GM21526 (cell line): ENCODE data around the gene WASF2.
"Not testable (repeated sequence)": the region's sequence is repeated elsewhere in the genome, so short reads cannot be mapped to it uniquely, and the experiment has no call there.

Experiments used
- ATAC-seq: cut with Tn5 transposase; IDR thresholded peaks from one replicate; pipeline ENCODE4 v1.9.1; 2021; ENCODE audit warnings: moderate library complexity; ENCODE audit not compliant: unreplicated experiment, low FRiP score

The WASF2 gene

DNA sequence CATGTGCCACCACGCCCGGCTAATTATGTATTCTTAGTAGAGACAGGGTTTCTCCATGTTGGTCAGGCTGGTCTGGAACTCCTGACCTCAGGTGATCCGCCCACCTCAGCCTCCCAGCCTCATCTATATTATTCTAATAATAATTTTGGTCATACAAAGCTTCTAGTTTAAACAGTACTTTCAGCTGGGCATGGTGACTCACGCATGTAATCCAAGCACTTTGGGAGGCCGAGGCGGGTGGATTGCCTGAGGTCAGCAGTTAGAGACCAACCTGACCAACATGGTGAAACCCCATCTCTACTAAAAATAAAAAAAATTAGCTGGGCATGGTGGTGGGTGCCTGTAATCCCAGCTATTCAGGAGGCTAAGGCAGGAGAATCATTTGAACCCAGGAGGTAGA, 26.1 kb downstream of the WASF2 start:
- not testable (repeated sequence) for ATAC-seq

DNA sequence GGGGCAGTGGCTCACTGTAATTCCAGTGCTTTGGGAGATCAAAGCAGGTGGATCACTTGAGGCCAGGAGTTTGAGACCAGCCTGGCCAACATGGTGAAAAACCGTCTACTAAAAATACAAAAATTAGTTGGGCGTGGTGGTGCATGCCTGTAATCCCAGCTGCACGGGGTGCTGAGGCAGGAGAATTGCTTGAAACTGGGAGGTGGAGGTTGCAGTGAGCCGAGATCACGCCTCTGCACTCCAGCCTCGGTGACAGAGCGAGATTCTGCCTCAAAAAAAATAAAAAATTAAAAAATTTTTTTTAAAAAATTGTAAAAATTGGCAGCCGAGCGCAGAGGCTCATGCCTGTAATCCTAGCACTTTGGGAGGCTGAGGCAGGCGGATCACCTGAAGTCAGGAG, 31.4 kb downstream of the WASF2 start:
- not testable (repeated sequence) for ATAC-seq

- no peak for ATAC-seq
Measured at GRCh38 chr1:27455139-27455811, 34.7 kb downstream of the WASF2 start.

DNA sequence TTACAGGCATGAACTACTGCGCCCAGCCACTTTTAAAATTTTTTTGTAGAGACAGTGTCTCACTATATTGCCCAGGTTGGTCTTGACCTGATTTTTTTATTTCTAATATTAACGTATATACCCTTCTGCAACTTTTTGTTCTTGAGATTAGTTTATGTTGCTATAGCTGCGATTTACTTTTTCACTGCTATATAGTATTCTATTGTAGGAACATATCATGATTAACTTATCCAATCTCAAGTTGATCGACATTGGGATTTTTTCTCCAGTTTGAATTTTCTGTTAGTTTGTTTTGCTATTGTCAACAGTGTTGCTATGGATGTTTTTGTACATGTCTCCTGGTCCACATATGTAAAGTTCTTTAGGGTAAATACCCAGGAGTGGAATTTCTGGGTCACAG, 35.4 kb downstream of the WASF2 start:
- ATAC-seq = no peak

GRCh38 chr1:27451343-27451742, 38.6 kb downstream of the WASF2 start:
- ATAC-seq = no peak

GRCh38 chr1:27448982-27449381, 41.0 kb downstream of the WASF2 start:
- ATAC-seq = no peak

DNA sequence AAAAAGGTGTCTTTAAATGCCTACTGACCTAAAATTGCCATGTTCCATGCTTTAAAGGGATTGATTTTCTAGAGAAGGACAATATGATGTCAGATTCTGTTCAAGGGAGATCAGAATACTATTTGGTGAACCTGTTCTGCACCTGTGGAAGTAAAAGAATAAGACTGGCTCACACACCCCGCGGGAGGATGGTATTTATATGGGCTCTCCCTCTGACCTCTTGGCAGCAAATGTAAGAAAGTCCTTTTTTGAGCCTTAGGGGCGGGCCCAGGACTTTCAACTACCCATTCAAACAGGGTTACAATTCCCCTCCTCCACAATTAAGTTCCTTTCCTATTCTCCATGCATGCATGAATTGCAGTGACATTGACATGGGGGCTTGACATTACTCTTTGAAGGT, 42.1 kb downstream of the WASF2 start:
- ATAC-seq = no peak

DNA sequence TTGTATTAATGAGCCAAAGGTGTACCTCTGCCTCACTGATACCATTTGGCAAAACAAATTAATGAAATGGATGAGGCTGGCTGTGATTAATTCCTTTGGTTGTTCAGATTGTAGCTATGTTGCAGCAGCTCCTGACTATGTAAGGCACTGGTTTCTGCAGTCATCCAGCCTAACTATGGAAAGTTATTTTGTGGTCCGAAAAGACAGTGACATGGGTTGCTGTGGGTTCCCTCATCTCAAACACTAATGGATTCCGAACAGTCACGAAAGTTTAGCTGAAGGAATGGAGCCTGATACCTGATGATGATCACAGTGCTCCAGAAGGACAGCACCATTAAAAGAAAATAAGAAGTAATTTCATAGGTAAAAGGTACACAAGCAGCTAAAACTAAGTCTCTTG, 42.6 kb downstream of the WASF2 start:
- no peak for ATAC-seq

DNA sequence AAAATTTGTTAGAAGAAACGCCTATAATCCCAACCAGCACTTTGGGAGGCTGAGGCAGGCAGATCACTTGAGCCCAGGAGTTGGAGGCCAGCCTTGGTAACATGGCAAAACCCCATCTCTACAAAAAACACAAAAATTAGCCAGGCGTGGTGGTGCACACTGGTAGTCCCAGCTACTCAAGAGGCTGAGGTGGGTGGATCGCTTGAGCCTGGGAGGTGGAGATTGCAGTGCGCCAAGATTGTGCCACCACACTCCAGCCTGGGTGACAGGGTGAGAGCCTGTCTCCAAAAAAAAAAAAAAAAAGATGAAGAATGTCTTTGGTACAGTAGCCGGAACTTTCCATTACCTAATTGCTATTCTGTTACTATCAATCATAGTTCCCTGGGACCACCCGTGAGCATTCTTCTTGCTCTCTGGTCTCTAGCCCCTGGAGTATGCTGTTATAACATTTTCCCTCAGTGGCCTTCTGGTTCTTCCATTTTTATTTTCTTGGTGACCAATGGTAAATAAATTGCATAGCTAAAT, 43.4 kb downstream of the WASF2 start:
- no peak for ATAC-seq

DNA sequence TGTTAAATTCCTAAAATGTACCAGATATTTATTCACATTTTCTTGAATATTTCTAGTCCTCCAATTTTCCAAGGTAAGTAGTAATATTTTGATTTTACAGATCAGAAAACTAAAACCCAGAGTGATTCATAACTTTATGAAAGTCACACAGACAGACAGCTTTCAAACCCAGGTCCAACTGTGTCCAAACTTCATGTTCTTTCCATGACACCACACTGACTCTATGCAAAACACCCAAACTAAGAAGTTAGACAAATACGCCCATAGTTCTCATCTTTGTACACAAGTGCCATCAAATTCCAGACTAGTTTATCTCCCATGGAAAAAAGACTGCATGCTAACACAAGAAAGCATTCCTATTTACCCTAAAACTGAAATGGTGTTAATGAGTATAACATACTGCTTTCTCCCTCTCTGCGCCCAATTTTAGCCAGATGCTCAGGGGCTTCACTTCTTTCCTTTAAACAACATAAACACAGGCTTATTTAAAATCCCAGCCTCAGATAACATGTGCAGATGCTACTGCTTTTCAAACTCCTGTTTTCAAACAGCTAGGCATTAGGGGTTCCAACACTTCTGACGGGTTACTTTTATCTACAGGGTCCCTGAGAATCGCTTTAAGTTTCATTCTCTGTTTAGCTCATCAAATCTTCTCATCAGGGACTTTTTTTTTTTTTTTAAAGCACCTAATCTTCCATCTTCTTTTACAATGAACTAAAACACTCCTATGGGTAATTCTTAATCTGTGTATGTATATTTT, 44.6 kb downstream of the WASF2 start:
- ATAC-seq = no peak

GRCh38 chr1:27444632-27445031, 45.3 kb downstream of the WASF2 start:
- ATAC-seq = no peak

DNA sequence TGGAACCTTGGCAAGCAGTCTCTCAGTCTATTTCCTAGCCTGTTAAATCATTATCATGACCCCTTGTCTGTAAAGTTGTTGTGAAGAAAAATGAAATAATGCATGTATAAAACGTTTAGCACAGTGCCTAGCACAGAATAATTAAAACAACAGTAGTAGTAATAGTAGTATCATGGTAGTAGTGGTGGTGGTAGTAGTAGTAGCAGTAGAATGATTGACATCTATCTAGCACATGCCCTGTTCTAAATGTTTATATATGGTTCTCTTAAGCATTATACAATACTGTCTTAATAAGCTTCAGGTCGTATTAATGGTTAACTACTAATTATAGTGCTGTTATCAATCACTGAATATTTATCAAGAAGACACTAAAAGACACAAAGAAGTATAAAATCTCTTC, 50.8 kb downstream of the WASF2 start:
- no peak for ATAC-seq

GRCh38 chr1:27438621-27439061, 51.3 kb downstream of the WASF2 start:
- no peak for ATAC-seq

GRCh38 chr1:27436204-27437159, 53.5 kb downstream of the WASF2 start:
- ATAC-seq = no peak

DNA sequence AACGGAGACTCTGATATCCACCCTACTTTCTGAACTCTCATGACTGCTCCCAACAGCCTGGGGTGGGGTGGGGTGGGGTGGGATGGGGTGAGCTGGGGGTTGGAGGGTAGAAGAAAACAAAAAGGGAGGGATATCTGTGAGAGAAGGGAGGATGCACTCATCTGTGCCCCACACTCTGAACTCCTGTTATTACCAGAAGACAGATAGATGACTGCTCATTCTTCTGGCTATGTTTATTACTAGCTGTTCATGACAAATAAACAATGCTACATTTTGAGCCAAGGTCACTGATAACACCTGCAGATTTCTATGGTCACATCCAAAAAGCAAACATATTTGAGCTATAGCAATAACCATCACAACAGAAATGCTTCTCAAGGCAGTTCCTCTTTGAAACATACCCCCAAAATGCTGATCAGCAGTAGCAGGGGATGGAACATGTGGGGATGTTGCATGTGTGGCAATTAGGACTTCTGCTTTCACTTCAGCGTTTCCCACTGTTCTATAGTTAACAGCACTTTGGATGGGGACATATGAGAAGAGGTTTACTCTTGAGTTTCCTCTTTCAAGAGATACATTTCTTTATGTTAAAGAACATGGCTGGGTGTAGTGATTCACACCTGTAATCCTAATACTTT, 54.3 kb downstream of the WASF2 start:
- ATAC-seq = no peak

DNA sequence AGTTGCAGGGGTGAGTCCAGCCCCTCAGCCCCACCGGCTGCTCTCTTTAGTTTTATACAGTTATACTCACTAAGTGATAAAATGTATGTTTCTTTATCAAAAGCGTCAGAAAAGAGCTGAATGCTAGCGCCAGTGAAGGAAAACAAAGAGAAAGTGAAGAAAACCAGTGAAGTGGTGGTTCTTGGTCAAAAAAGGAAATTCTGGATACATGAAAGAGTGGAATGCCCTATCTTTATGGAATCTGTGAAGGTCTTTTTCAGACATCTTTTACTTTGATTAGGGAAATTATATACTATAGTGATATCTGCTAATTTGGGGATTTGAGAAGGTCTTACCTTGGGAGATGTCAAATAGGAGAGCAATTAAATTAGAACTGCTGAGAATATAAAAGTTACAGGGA, 56.3 kb downstream of the WASF2 start:
- no peak for ATAC-seq

DNA sequence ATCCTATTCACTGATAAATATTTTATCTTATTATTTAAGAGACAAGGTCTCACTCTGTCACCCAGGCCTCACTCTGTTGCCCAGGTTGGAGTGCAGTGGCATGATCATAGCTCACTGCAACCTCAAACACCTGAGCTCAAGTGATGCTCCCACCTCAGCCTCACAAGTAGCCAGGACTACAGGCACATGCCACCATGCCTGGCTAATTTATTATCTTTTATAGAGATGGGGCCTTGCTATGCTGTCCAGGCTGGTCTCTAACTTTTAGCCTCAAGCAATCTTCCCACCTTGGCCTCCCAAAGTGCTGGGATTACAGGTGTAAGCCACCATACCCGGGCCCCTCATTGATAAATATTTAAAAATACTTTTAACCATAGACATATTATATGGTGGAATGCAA, 57.2 kb downstream of the WASF2 start:
- ATAC-seq = not testable (repeated sequence)

DNA sequence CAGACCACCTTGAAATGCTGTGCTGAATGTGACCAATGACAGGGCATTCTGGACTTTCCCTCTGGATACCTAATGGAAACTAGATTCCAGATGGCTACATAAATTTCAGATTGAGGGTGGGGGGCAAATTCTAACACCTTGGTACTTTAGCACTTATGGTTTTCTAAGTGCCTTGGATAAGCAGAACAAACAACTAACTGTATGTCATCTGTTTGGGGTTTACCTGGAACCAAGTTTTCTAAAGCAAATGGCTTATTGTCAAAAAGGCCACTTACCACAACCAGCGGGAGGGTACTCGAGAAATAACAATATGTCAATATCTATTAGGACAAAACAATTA, 58.4 kb downstream of the WASF2 start:
- ATAC-seq = no peak

DNA sequence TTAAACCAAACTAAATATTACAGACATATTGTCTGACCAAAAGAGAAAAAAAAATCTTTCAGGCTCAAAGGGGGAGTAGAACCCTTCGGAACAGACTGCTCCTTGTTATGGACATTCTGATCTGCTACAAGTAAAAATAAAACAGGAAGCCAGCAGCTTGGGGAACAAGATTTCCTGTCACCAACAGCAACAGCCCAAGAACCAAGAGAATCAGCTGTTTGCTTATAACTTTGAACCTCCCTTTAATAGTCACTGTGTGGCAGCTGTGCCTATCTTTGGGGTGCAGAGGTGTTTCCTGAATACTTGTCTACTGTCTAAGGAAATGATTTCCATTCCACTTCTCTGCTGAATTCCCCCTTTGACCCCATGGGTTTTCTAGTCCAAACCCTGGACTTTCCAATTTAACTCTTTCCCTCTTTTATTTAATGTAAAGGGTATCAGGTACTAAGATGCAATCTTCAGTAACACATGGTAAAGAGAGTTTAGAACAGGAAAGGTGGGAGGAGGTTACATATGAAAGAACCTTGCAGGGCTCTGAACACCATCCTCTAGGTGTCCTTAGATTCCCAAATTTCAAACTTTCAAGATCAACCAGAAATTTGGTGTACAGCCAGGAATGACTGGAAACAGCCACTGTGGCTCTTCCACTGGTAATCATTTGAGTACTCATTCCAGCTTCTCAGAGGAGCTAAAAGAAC, 58.9 kb downstream of the WASF2 start:
- ATAC-seq = no peak

DNA sequence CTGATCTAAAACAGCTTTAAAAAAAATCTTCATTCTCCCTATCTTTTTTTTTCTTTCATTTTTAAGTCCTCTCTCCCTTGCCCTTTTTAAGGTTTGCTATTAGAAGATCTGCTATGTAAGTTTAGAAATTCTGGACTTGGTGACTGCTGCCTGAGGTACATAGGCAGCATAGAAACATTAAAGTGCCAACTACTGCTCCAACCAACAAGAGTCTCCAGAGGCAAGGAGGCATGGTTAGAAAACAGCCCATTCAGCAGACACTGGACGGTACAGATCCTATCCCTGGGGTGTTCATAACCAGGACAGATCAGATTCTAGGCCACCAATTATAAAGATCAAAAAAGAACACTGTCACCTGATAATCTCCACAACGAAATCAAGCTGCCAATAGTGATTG, 60.9 kb downstream of the WASF2 start:
- no peak for ATAC-seq
